B cell (primary cell): ENCODE measurements around the gene VCX.

Experiments
- CTCF ChIP-seq: fragments of 200-600 bp; IDR thresholded peaks from one replicate; pipeline ENCODE4 v1.8.0; 2022; ENCODE audit warnings: antibody characterized with exemption, mild to moderate bottlenecking
- EZH2 ChIP-seq: IDR thresholded peaks from 2 replicates; pipeline ENCODE4 v1.6.1; 2012; ENCODE audit warnings: borderline replicate concordance, low read depth, mild to moderate bottlenecking, moderate library complexity, low read length; ENCODE audit not compliant: insufficient read depth, poor library complexity, severe bottlenecking

- TF ChIP-seq CTCF (no peak), EZH2 (no peak)
Measured at GRCh38 chrX:7841084-7841805, 1.7 kb upstream of the VCX start.
